K562 (cell line): Measurements from ENCODE around the gene STK11. TPM values are rescaled to one million over a fixed set of nuclear protein-coding genes. Genes with fewer than 3 reads are reported as not detected.

ENCODE experiments used
- ARID3B ChIP-seq: fragments of 250-450 bp; sonication (Bioruptor Pico); IDR thresholded peaks from 2 replicates; pipeline ENCODE4 v1.4.0; 2020; ENCODE audit warnings: borderline replicate concordance
- ARID4B ChIP-seq: sonication (generic); formaldehyde crosslinking; IDR thresholded peaks from 2 replicates; pipeline ENCODE4 v1.8.0; 2022; ENCODE audit warnings: mild to moderate bottlenecking, missing genetic modification reagents
- COPS2 ChIP-seq: fragments of 450-650 bp; conservative IDR thresholded peaks from 2 replicates; pipeline ENCODE4 v1.6.1; 2016; ENCODE audit warnings: mild to moderate bottlenecking, moderate library complexity
- FOXJ2 ChIP-seq: fragments of 200-800 bp; sonication (Bioruptor generic); IDR thresholded peaks from 2 replicates; pipeline ENCODE4 v1.6.1; 2016; ENCODE audit warnings: missing genetic modification characterization, missing compliant biosample characterization
- SRSF9 ChIP-seq: fragments of 200-400 bp; formaldehyde crosslinking; IDR thresholded peaks from 2 replicates; pipeline ENCODE4 v1.6.1; 2017; ENCODE audit warnings: low read depth, low read length, borderline replicate concordance
- TCF15 ChIP-seq: fragments of 250-450 bp; sonication (Bioruptor Pico); IDR thresholded peaks from 2 replicates; pipeline ENCODE4 v1.8.0; 2022; ENCODE audit warnings: moderate library complexity, mild to moderate bottlenecking, inconsistent platforms
- UBTF ChIP-seq, 2 experiments: IDR thresholded peaks; 2 replicates each; pipeline ENCODE4 v1.6.1; 2012; ENCODE audit warnings: improper control_type of control experiment in 2 of 2, low read depth in 2 of 2, low read length in 2 of 2, borderline replicate concordance in 1 of 2
- ZNF239 ChIP-seq: fragments of 250-450 bp; sonication (Bioruptor Pico); IDR thresholded peaks from 2 replicates; pipeline ENCODE4 v1.4.0; 2020; ENCODE audit warnings: mild to moderate bottlenecking
- polyA plus RNA-seq, 8 experiments: library from polyadenylated mRNA; depleted of rRNA in 4 of 8; stranded (reverse) in 5 of 8; unstranded in 3 of 8; fragments of >200 nt; fragmentation: Nextera tagmentation in 2 of 8; fragmentation: Illumina TruSeq in 1 of 8; extraction: Ambion mirVana in 2 of 8; extraction: Trizol in 1 of 8; gene quantifications; 2 replicates each; pipeline versions ENCODE4 v1.2.1 to v1.2.3, GENCODE V29; 2011 to 2014; ENCODE audit warnings: inconsistent platforms in 1 of 8, missing spikeins in 1 of 8
- total RNA-seq, 7 experiments: library from RNA; depleted of rRNA in 6 of 7; stranded (reverse); fragments of >200 nt in 6 of 7; fragmentation: Illumina TruSeq in 2 of 7; extraction: Trizol in 2 of 7; gene quantifications; 2 replicates each; pipeline versions ENCODE4 v1.2.1 to v1.2.3, GENCODE V29; 2011 to 2021; ENCODE audit warnings: low replicate concordance in 1 of 7

STK11 gene
- total and polyA plus RNA-seq, 9 of the 15 experiments (the other 6 are each of a cell fraction or from before 2014, with no cell fraction given), result 0.15 to 96.5 (median 31.7) TPM

- peak; percentile 78 for TF ChIP-seq ARID4B (CRISPR knock-in tag)
- TF ChIP-seq ARID3B (CRISPR knock-in tag), result 0 out of 2 replicates have a peak, but pooled peaks have one; percentile 37
- no peak for TF ChIP-seq COPS2
- TF ChIP-seq TCF15, result no peak
- TF ChIP-seq FOXJ2 (tag), result no peak
- no peak for TF ChIP-seq ZNF239 (CRISPR knock-in tag)
- TF ChIP-seq UBTF (IDR thresholded peaks at IDR 0.05; ENCODE audit: borderline replicate concordance in 1 of 2, low read depth in 2 of 2, low read length in 2 of 2), result no peak
- TF ChIP-seq SRSF9, result no peak
Measured at GRCh38 chr19:1239796-1240737, 34.5 kb downstream of the STK11 start (continued).
